ENCODE measurements around the gene JPT1.
A peak's percentile ranks its signal among the peaks of the same experiment; 100 is the strongest.
"Not testable (repeated sequence)": the region's sequence is repeated elsewhere in the genome, so short reads cannot be mapped to it uniquely, and the experiment has no call there.

JPT1 gene

GRCh38 chr17:75144816-75145512 is 9.3 kb downstream of the JPT1 start:
- Histone ChIP-seq H3K9me3 (ENCODE audit: control insufficient read depth in 1 of 2, low read length in 2 of 2) (no peaks in the 10 kb centered on the region), H3K4me3 (ENCODE audit: low read depth in 1 of 2, low read length in 2 of 2) (no peak overlapping the region), H3K9ac (ENCODE audit: low read depth in 1 of 2, low read length in 2 of 2) (no peak overlapping the region), H3K27ac (ENCODE audit: low read depth, low read length) (no peak overlapping the region), H3K27me3 (ENCODE audit: control insufficient read depth in 1 of 2, insufficient read depth in 2 of 2, low read length in 2 of 2) (no peaks in the 10 kb centered on the region), H3K36me3 (ENCODE audit: control insufficient read depth in 1 of 2, insufficient read depth in 2 of 2, low read length in 2 of 2) (peaks cover 22 to 51% of the 10 kb centered on the region in 2 donors), H3K4me1 (ENCODE audit: control insufficient read depth in 1 of 2, insufficient read depth in 2 of 2, low read length in 2 of 2) (peaks cover 13 to 15% of the 10 kb centered on the region in 2 donors)

GRCh38 chr17:75142236-75142971 is 11.9 kb downstream of the JPT1 start:
- Histone ChIP-seq H3K27me3 (ENCODE audit: control insufficient read depth in 1 of 2, insufficient read depth in 2 of 2, low read length in 2 of 2) (no peaks in the 10 kb centered on the region), H3K4me1 (ENCODE audit: control insufficient read depth in 1 of 2, insufficient read depth in 2 of 2, low read length in 2 of 2) (no peaks in the 10 kb centered on the region), H3K4me3 (ENCODE audit: low read depth in 1 of 2, low read length in 2 of 2) (no peak overlapping the region), H3K9ac (ENCODE audit: low read depth in 1 of 2, low read length in 2 of 2) (no peak overlapping the region), H3K9me3 (ENCODE audit: control insufficient read depth in 1 of 2, low read length in 2 of 2) (no peaks in the 10 kb centered on the region), H3K36me3 (ENCODE audit: control insufficient read depth in 1 of 2, insufficient read depth in 2 of 2, low read length in 2 of 2) (peaks cover 19 to 48% of the 10 kb centered on the region in 2 donors), H3K27ac (ENCODE audit: low read depth, low read length) (no peak overlapping the region)

GRCh38 chr17:75138519-75138918 is 15.8 kb downstream of the JPT1 start:
- H3K9me3 ChIP-seq (ENCODE audit: control insufficient read depth in 1 of 2, low read length in 2 of 2) = no peaks in the 10 kb centered on the region
- no peak overlapping the region for H3K9ac ChIP-seq (ENCODE audit: low read depth in 1 of 2, low read length in 2 of 2)
- H3K36me3 ChIP-seq (ENCODE audit: control insufficient read depth in 1 of 2, insufficient read depth in 2 of 2, low read length in 2 of 2) = peaks cover 0 to 26% of the 10 kb centered on the region in 2 donors
- no peak overlapping the region for H3K4me3 ChIP-seq (ENCODE audit: low read depth in 1 of 2, low read length in 2 of 2)
- H3K4me1 ChIP-seq (ENCODE audit: control insufficient read depth in 1 of 2, insufficient read depth in 2 of 2, low read length in 2 of 2) = no peaks in the 10 kb centered on the region
- H3K27me3 ChIP-seq (ENCODE audit: control insufficient read depth in 1 of 2, insufficient read depth in 2 of 2, low read length in 2 of 2) = no peaks in the 10 kb centered on the region
- H3K27ac ChIP-seq (ENCODE audit: low read depth, low read length) = no peak overlapping the region

- H3K4me3 ChIP-seq (ENCODE audit: low read depth in 1 of 2, low read length in 2 of 2); H3K4me1 ChIP-seq (ENCODE audit: control insufficient read depth in 1 of 2, insufficient read depth in 2 of 2, low read length in 2 of 2); H3K27me3 ChIP-seq (ENCODE audit: control insufficient read depth in 1 of 2, insufficient read depth in 2 of 2, low read length in 2 of 2); H3K9ac ChIP-seq (ENCODE audit: low read depth in 1 of 2, low read length in 2 of 2); H3K9me3 ChIP-seq (ENCODE audit: control insufficient read depth in 1 of 2, low read length in 2 of 2); H3K27ac ChIP-seq (ENCODE audit: low read depth, low read length): not testable (repeated sequence)
- H3K36me3 ChIP-seq (ENCODE audit: control insufficient read depth in 1 of 2, insufficient read depth in 2 of 2, low read length in 2 of 2) = peaks cover 0 to 24% of the 10 kb centered on the region in 2 donors
Measured at GRCh38 chr17:75137762-75138161, 16.6 kb downstream of the JPT1 start.

- Histone ChIP-seq H3K27ac (ENCODE audit: low read depth, low read length) (no peak overlapping the region), H3K36me3 (ENCODE audit: control insufficient read depth in 1 of 2, insufficient read depth in 2 of 2, low read length in 2 of 2) (peaks cover 0 to 19% of the 10 kb centered on the region in 2 donors), H3K4me1 (ENCODE audit: control insufficient read depth in 1 of 2, insufficient read depth in 2 of 2, low read length in 2 of 2) (peaks cover 0 to 6% of the 10 kb centered on the region in 2 donors), H3K4me3 (ENCODE audit: low read depth in 1 of 2, low read length in 2 of 2) (no peak overlapping the region), H3K9ac (ENCODE audit: low read depth in 1 of 2, low read length in 2 of 2) (no peak overlapping the region), H3K27me3 (ENCODE audit: control insufficient read depth in 1 of 2, insufficient read depth in 2 of 2, low read length in 2 of 2) (no peaks in the 10 kb centered on the region), H3K9me3 (ENCODE audit: control insufficient read depth in 1 of 2, low read length in 2 of 2) (no peaks in the 10 kb centered on the region)
Measured at GRCh38 chr17:75135946-75136345, 18.4 kb downstream of the JPT1 start.

- H3K27me3 ChIP-seq (ENCODE audit: control insufficient read depth in 1 of 2, insufficient read depth in 2 of 2, low read length in 2 of 2) = no peaks in the 10 kb centered on the region
- H3K9ac ChIP-seq (ENCODE audit: low read depth in 1 of 2, low read length in 2 of 2) = no peak overlapping the region
- H3K27ac ChIP-seq (ENCODE audit: low read depth, low read length) = no peak overlapping the region
- peaks cover under 1 to 8% of the 10 kb centered on the region in 2 donors for H3K4me1 ChIP-seq (ENCODE audit: control insufficient read depth in 1 of 2, insufficient read depth in 2 of 2, low read length in 2 of 2)
- H3K9me3 ChIP-seq (ENCODE audit: control insufficient read depth in 1 of 2, low read length in 2 of 2) = no peaks in the 10 kb centered on the region
- no peak overlapping the region for H3K4me3 ChIP-seq (ENCODE audit: low read depth in 1 of 2, low read length in 2 of 2)
- peaks cover 0 to 14% of the 10 kb centered on the region in 2 donors for H3K36me3 ChIP-seq (ENCODE audit: control insufficient read depth in 1 of 2, insufficient read depth in 2 of 2, low read length in 2 of 2)
Measured at GRCh38 chr17:75135452-75135851, 18.9 kb downstream of the JPT1 start.

GRCh38 chr17:75133607-75134347 is 20.5 kb downstream of the JPT1 start:
- H3K4me1 ChIP-seq (ENCODE audit: control insufficient read depth in 1 of 2, insufficient read depth in 2 of 2, low read length in 2 of 2) = peaks cover 7 to 12% of the 10 kb centered on the region in 2 donors
- H3K9ac ChIP-seq (ENCODE audit: low read depth in 1 of 2, low read length in 2 of 2); H3K27me3 ChIP-seq (ENCODE audit: control insufficient read depth in 1 of 2, insufficient read depth in 2 of 2, low read length in 2 of 2); H3K27ac ChIP-seq (ENCODE audit: low read depth, low read length); H3K9me3 ChIP-seq (ENCODE audit: control insufficient read depth in 1 of 2, low read length in 2 of 2); H3K4me3 ChIP-seq (ENCODE audit: low read depth in 1 of 2, low read length in 2 of 2): not testable (repeated sequence)
- H3K36me3 ChIP-seq (ENCODE audit: control insufficient read depth in 1 of 2, insufficient read depth in 2 of 2, low read length in 2 of 2) = peaks cover 3 to 29% of the 10 kb centered on the region in 2 donors

GRCh38 chr17:75133001-75133400 is 21.3 kb downstream of the JPT1 start:
- Histone ChIP-seq H3K9me3 (ENCODE audit: control insufficient read depth in 1 of 2, low read length in 2 of 2) (no peaks in the 10 kb centered on the region), H3K27ac (ENCODE audit: low read depth, low read length) (no peak overlapping the region), H3K4me3 (ENCODE audit: low read depth in 1 of 2, low read length in 2 of 2) (no peak overlapping the region), H3K27me3 (ENCODE audit: control insufficient read depth in 1 of 2, insufficient read depth in 2 of 2, low read length in 2 of 2) (no peaks in the 10 kb centered on the region), H3K4me1 (ENCODE audit: control insufficient read depth in 1 of 2, insufficient read depth in 2 of 2, low read length in 2 of 2) (peaks cover 10 to 12% of the 10 kb centered on the region in 2 donors), H3K36me3 (ENCODE audit: control insufficient read depth in 1 of 2, insufficient read depth in 2 of 2, low read length in 2 of 2) (peaks cover 3 to 32% of the 10 kb centered on the region in 2 donors), H3K9ac (ENCODE audit: low read depth in 1 of 2, low read length in 2 of 2) (no peak overlapping the region)

GRCh38 chr17:75132018-75133000 is 22.0 kb downstream of the JPT1 start:
- H3K9ac ChIP-seq (ENCODE audit: low read depth in 1 of 2, low read length in 2 of 2) = peak overlapping the region; percentile 79 to 82

More at GRCh38 chr17:75132018-75133000, 22.0 kb downstream of the JPT1 start:
- Histone ChIP-seq H3K36me3 (ENCODE audit: control insufficient read depth in 1 of 2, insufficient read depth in 2 of 2, low read length in 2 of 2) (peaks cover 3 to 32% of the 10 kb centered on the region in 2 donors), H3K4me3 (ENCODE audit: low read depth in 1 of 2, low read length in 2 of 2) (peak overlapping the region; percentile 77 to 79), H3K27ac (ENCODE audit: low read depth, low read length) (peak overlapping the region; percentile 70), H3K4me1 (ENCODE audit: control insufficient read depth in 1 of 2, insufficient read depth in 2 of 2, low read length in 2 of 2) (peaks cover 10 to 12% of the 10 kb centered on the region in 2 donors)
- not testable (repeated sequence) for H3K27me3 ChIP-seq (ENCODE audit: control insufficient read depth in 1 of 2, insufficient read depth in 2 of 2, low read length in 2 of 2); H3K9me3 ChIP-seq (ENCODE audit: control insufficient read depth in 1 of 2, low read length in 2 of 2)

Data from duodenal mucosa (tissue), 2 donors.